ENCODE results near the gene MNT. TPM values are rescaled to one million over a fixed set of nuclear protein-coding genes. Genes with fewer than 3 reads are reported as not detected.

MNT gene
- total RNA-seq, 1 experiment from 2014 or later: 24.4 TPM

- Histone ChIP-seq H3K36me3 (ENCODE audit: control insufficient read depth, insufficient read depth, low read length) (no peaks in the 10 kb centered on the region), H3K4me3 (ENCODE audit: low read depth, low read length) (peak overlapping the region; percentile 97), H3K4me1 (peaks cover 33% of the 10 kb centered on the region), H3K9me3 (no peaks in the 10 kb centered on the region), H3K27me3 (replicated peaks; ENCODE audit: control insufficient read depth, insufficient read depth, low read length) (no peaks in the 10 kb centered on the region)
- CTCF ChIA-PET: interaction anchor here (0.6 to 2.1 kb wide), 5 partner anchors 16 to 47 kb away, joined by 3 to 18 read pairs (median 6); no protein-coding TSS in a partner anchor
- H3K36me3 Mint-ChIP-seq (ENCODE audit: insufficient read depth, unreplicated experiment): peaks cover 62% of the 10 kb centered on the region
- intact Hi-C loops (cut with micrococcal nuclease; ENCODE audit: unreplicated experiment): loop anchor here (2.0 kb wide), 1 partner anchor 17 kb away; no protein-coding TSS in a partner anchor
- TF ChIP-seq CTCF (IDR thresholded peaks at IDR 0.05; ENCODE audit: insufficient read depth in 1 of 2, low read depth in 1 of 2, low read length in 1 of 2, severe bottlenecking in 1 of 2, unreplicated experiment in 1 of 2): no peak
- peak overlapping the region; percentile 93 for H3K27ac Mint-ChIP-seq (ENCODE audit: unreplicated experiment)
- H3K4me1 Mint-ChIP-seq (ENCODE audit: low read depth, unreplicated experiment): peaks cover 29% of the 10 kb centered on the region
- H3K4me3 Mint-ChIP-seq (ENCODE audit: unreplicated experiment): peak overlapping the region; percentile 86
- TSS peak; percentile 88 for BruUV-seq (replicated peaks)
- POLR2A ChIA-PET: interaction anchor here (0.6 to 2.1 kb wide), 7 partner anchors 8 to 262 kb away, joined by 4 to 14 read pairs (median 6); partner anchors contain the start of gene TSR1
- DNase-seq: peak; percentile 97 to 99
- H3K9me3 Mint-ChIP-seq (ENCODE audit: unreplicated experiment): no peaks in the 10 kb centered on the region
- H3K27me3 Mint-ChIP-seq (ENCODE audit: insufficient read depth, unreplicated experiment): no peaks in the 10 kb centered on the region
Observed at GRCh38 chr17:2399572-2400473, 1.0 kb downstream of the MNT start.

DNA sequence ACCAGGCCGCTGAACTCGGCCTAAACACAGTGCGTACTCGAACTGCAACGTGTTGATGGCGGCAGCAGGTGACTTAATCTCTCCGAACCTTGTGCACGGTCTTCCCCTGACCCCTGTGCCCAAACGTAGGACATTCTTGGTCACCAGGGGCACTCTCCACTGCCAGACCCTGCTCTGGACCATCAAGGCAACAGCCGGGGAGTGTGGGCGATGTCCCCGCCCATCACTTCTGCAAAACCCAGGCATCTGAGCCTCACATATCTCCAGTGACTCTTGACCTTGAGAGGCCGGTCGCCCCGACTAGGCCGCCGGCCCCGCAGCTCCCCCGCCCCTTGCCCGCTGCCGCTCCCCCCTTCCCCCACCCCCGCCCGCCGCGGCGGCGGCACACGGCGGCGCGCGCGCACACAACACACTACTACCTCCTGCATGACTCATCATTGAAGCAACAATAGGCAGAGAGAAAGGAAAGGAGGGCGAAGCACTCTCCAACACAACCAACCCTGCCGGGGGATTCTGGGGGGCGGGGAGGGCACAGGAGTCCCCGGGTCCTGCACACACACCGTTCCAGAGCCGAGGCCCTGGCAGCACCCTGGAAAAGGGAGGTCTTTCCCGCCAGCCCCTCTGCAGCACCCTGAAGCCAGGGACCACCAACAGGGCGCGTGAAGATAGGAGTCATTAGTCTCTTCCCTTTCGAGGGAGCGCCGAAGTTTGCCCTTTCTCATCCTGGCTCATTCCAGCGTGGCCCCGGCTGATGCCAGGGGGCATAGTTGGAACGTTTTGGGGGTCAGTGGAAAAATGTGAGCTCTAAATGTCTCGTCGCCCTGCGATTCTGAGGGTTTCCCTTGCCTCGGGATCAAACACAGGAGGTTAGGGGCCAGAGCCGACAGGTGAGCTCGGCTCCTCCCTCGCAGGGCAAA is 1.9 kb downstream of the MNT start:
- Histone ChIP-seq H3K4me3 (ENCODE audit: low read depth, low read length) (peak overlapping the region; percentile 51), H3K9me3 (no peaks in the 10 kb centered on the region), H3K27me3 (replicated peaks; ENCODE audit: control insufficient read depth, insufficient read depth, low read length) (no peaks in the 10 kb centered on the region), H3K4me1 (peaks cover 41% of the 10 kb centered on the region), H3K36me3 (ENCODE audit: control insufficient read depth, insufficient read depth, low read length) (no peaks in the 10 kb centered on the region)
- BruUV-seq (replicated peaks): TSS peak; percentile 26
- peak overlapping the region; percentile 93 for H3K27ac Mint-ChIP-seq (ENCODE audit: unreplicated experiment)
- peaks cover 29% of the 10 kb centered on the region for H3K4me1 Mint-ChIP-seq (ENCODE audit: low read depth, unreplicated experiment)
- no peaks in the 10 kb centered on the region for H3K9me3 Mint-ChIP-seq (ENCODE audit: unreplicated experiment)
- intact Hi-C loops (cut with micrococcal nuclease; ENCODE audit: unreplicated experiment): no loop called here
- H3K36me3 Mint-ChIP-seq (ENCODE audit: insufficient read depth, unreplicated experiment): peaks cover 67% of the 10 kb centered on the region
- peak; percentile 72 to 81 for DNase-seq
- H3K4me3 Mint-ChIP-seq (ENCODE audit: unreplicated experiment): peak overlapping the region; percentile 86
- ChIA-PET CTCF (interaction anchor here (0.6 to 2.1 kb wide), 4 partner anchors 16 to 46 kb away, joined by 3 to 18 read pairs (median 10); no protein-coding TSS in a partner anchor), POLR2A (interaction anchor here (0.6 to 2.1 kb wide), 7 partner anchors 8 to 263 kb away, joined by 4 to 14 read pairs (median 6); partner anchors contain the start of gene TSR1)
- TF ChIP-seq CTCF (IDR thresholded peaks at IDR 0.05; ENCODE audit: insufficient read depth in 1 of 2, low read depth in 1 of 2, low read length in 1 of 2, severe bottlenecking in 1 of 2, unreplicated experiment in 1 of 2): no peak
- no peaks in the 10 kb centered on the region for H3K27me3 Mint-ChIP-seq (ENCODE audit: insufficient read depth, unreplicated experiment)

Measured in Caco-2 (cell line).